GM10266 (cell line): ENCODE data around the gene SPPL2B.

Source experiments
- DNase-seq: peaks from one replicate; pipeline ENCODE4 v3.0.0; 2012; ENCODE audit errors: extremely low spot score
- CTCF ChIP-seq: IDR thresholded peaks from 2 replicates; pipeline ENCODE4 v1.5.1; 2012; ENCODE audit warnings: mild to moderate bottlenecking, low read depth; ENCODE audit not compliant: control insufficient read depth, insufficient read depth; ENCODE audit errors: missing control alignments

The SPPL2B gene

GRCh38 chr19:2376784-2377519 is 48.5 kb downstream of the SPPL2B start:
- TF ChIP-seq CTCF, result no peak
- DNase-seq, result no peak

- no peak for TF ChIP-seq CTCF
- no peak for DNase-seq
These were observed 52.1 kb downstream of the SPPL2B start for GRCh38 chr19:2380567-2380966.

DNA sequence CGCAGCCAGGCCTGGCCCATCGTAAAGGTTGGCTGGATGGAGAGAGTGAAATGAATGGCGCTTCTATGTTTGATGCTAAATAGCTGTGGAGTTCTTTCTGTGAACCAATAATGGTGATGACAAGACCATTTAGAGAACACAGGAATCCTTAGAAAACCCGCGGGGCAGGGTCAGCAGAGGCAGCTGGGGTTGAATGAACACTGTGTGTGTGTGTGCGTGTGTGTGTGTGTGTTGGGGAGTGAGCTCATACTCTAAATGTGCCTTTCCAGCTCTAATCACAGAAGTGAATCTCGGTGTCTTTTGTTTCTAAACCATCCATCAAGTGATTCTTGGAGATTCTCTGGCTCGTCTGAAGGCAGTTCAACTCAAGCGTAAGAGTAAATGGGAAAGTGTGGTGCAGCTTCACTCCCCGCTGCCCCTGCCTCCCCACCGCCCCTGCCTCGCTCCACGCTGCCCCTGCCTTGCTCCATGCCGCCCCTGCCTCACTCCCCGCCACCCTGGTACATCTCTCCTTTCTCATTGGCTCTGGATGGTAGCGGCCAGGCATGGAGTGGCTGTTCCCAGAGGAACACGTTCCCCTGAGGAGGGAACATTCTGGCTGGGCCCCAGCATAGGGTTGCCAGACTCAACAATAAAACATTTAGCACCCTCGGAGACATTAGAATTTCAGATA is 52.8 kb downstream of the SPPL2B start:
- no peak for TF ChIP-seq CTCF
- no peak for DNase-seq

- no peak for TF ChIP-seq CTCF
- DNase-seq, result no peak
These were observed 54.2 kb downstream of the SPPL2B start for GRCh38 chr19:2382530-2383222.

DNA sequence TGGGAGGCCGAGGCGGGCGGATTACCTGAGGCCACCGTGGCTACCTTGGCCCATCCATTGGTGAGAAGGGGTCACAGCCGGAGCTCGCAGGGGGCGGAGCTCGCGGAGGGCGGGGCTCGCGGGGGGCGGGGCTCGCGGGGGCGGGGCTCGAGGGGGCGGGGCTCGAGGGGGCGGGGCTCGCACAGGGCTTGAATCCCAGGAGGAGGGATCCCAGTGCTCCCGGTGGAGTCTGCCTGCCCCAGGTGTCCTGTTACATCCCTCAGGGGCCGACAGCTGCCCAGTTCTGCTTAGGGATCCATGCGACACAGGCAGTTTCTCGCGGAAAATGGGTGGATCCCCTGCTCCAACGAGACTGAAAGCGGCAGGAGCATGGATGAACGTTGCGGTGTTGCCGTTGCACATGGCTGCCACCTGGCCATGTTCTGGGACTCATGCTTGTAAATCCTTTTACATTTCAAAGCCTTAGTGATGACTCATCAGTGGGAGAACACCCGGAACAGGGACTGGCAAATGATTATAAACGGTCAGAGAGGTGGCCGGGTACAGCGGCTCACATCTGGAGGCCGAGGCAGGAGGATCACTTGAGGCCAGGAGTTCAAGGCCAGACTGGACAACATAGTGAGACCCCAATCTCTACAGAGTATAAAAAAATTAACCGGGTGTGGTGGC is 56.7 kb downstream of the SPPL2B start:
- no peak for TF ChIP-seq CTCF
- peak; percentile 52 for DNase-seq

- TF ChIP-seq CTCF, result no peak
- DNase-seq, result no peak
These were observed 59.1 kb downstream of the SPPL2B start for GRCh38 chr19:2387367-2388288.
